Mesangial cell (primary cell): ENCODE results near the gene MTTP. TPM values are rescaled to one million over a fixed set of nuclear protein-coding genes. Genes with fewer than 3 reads are reported as not detected.

ENCODE experiments used
- total RNA-seq: library from RNA; depleted of rRNA; stranded (reverse); fragments of >200 nt; gene quantifications from 2 replicates; pipeline ENCODE4 v1.2.3, GENCODE V29; 2015

MTTP gene
- total RNA-seq = 0.13 TPM in 1 of 2 replicates, not detected in the other

GRCh38 chr4:99574530-99575324 is at the start of gene MTTP:
MTTP (plus strand) TSS chr4:99574824; CDS start chr4:99574910, 86 bp downstream.

GRCh38 chr4:99563310-99564186 is 11.1 kb upstream of the MTTP start, which contains the start of gene TRMT10A:
TRMT10A (minus strand) TSS chr4:99564039; CDS start chr4:99559338, 4,701 bp downstream.

GRCh38 chr4:99657798-99658197 is 83.2 kb downstream of the MTTP start, which contains the start of gene C4orf54:
C4orf54 (minus strand) TSS chr4:99657828; CDS start chr4:99654648, 3,180 bp downstream.

Other genes with a start within 250 kb of the MTTP start
- gene ADH1C, start 222.1 kb upstream of the MTTP start, total RNA-seq = not detected in 2 replicates
- not detected in 2 replicates for gene ADH7, start 139.5 kb upstream of the MTTP start, total RNA-seq
- gene C4orf17, start 63.8 kb upstream of the MTTP start, total RNA-seq = not detected in 2 replicates
- 1.9 and 3.6 TPM in 2 replicates for gene TRMT10A, start 10.8 kb upstream of the MTTP start, total RNA-seq
- gene C4orf54, start 83.0 kb downstream of the MTTP start, total RNA-seq = not detected in 2 replicates
- under 0.01 TPM in 1 of 2 replicates, not detected in the other for gene DAPP1, start 242.0 kb downstream of the MTTP start, total RNA-seq